Activated CD4-positive, alpha-beta T cell treated with anti-CD3 and anti-CD28 coated beads for 24 hours (primary cell): ENCODE results near the gene ZNF511.
A peak's percentile ranks its signal among the peaks of the same experiment; 100 is the strongest.

Experiments used
- DNase-seq, 2 donors: peaks; one replicate each; pipeline ENCODE4 v3.0.0-alpha.2; 2020; ENCODE audit warnings: low read depth in 2 of 2

ZNF511 gene

GRCh38 chr10:133274751-133275683, 33.7 kb upstream of the ZNF511 start:
- DNase-seq, result peak; percentile 75 to 80

GRCh38 chr10:133275684-133276092, 33.0 kb upstream of the ZNF511 start:
- DNase-seq, result peak in 1 of 2 donors; percentile 41

DNA sequence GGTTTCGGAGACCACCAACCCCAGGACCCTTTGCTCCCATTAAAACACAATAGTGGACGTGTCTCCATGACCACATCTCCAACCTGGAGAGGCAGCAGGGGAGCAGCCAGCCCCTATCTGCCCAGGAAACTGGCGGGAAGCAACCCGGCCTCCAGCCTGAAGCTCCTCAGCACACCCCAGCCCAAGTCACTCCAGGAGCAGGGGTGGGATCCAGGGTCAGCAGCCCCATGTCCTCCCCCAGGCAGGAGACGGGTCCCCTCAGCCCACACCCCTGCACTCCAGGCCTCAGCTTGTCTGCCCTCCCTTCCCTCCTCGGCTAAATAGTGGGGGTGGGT, 32.6 kb upstream of the ZNF511 start:
- DNase-seq, result no peak

GRCh38 chr10:133276435-133277201, 32.1 kb upstream of the ZNF511 start, which contains the start of gene ADAM8:
TSS of gene ADAM8 (minus strand) at chr10:133276868. CDS start at chr10:133276817, 51 bp downstream.
- peak; percentile 47 to 67 for DNase-seq

- no peak for DNase-seq
These were observed 31.3 kb upstream of the ZNF511 start for GRCh38 chr10:133277277-133277992.

GRCh38 chr10:133277993-133278576, 30.6 kb upstream of the ZNF511 start:
- DNase-seq, result no peak

DNA sequence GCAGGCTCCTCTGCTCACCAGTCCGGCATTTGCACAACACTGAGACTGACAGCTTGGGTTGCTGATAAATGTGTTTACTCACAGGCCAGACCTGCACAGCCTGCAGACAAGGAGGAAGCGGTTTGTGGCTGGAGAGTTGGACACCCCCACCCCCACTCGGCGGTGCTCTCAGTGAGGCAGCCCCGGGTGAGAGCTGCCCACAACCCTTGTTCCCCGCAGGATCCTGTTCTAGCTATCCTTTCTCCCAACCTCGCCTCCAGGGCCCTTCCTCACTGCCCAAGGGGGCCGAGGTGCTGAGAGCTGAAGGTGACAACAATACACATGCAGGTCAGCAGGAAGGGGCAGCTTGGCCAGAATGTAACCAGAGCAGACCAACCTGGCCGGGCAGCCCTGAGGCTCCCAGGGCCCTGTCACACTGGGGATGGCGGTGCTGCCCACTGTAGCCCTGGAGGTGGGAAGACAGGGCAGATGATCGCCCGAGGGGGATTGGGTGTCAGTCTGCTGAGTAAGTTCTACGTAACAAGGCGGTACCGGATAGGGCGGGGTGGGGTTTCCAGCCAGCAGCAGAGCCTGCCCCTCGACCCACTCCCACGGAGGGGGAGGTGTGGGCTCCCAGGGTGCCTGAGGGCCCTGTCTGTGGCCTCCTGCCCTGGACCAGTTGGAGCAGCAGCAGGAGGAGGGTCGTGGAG, 30.0 kb upstream of the ZNF511 start:
- DNase-seq, result peak in 1 of 2 donors; percentile 38

GRCh38 chr10:133279326-133280226, 29.1 kb upstream of the ZNF511 start:
- no peak for DNase-seq

- no peak for DNase-seq
These were observed 28.2 kb upstream of the ZNF511 start for GRCh38 chr10:133280391-133281059.

DNA sequence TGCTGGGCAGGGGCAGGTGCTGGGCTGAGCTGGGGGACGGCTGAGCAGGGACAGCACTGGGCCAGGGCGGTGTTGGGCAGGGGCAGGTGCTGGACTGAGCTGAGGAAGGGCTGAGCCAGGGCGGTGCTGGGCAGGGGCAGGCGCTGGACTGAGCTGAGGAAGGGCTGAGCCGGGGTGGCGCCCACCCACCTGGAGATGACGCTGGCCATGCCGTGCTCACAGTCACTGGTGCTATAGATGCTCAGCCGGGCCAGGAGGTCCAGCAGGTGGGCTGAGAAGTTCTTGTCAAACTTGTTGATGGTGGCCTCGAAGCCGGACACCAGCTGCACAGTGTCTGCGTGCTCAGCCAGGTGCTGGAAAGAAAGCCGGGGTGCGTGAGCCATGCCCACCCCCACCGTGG, 27.6 kb upstream of the ZNF511 start:
- no peak for DNase-seq

GRCh38 chr10:133281628-133282372, 26.9 kb upstream of the ZNF511 start:
- DNase-seq, result no peak

DNA sequence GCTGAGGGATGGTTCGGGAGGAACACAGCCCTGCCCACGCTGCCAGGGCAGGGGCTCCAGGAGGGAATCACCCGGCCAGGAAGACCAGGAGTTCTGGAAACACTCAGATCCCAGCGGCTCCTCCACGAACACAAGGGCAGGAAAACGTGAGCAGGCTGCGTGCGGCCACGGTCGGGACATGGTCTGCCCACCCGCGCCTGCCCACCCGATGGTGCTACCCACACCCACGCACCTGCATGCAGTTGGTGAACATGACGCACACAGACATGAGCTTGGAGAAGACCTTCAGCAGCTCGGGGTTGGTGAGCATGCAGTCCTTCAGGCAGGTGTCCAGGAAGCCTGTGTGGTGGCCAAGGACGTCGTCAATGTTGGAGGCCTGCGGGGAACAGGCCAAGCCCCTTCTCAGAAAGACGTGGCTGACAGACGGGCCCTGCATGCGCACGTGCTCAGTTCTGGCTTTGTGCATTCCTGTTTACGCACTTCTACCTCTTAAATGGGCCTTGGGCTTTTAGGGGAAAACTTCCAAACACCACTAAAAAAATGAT, 25.8 kb upstream of the ZNF511 start:
- DNase-seq, result no peak

GRCh38 chr10:133283931-133284330, 24.8 kb upstream of the ZNF511 start:
- no peak for DNase-seq

DNA sequence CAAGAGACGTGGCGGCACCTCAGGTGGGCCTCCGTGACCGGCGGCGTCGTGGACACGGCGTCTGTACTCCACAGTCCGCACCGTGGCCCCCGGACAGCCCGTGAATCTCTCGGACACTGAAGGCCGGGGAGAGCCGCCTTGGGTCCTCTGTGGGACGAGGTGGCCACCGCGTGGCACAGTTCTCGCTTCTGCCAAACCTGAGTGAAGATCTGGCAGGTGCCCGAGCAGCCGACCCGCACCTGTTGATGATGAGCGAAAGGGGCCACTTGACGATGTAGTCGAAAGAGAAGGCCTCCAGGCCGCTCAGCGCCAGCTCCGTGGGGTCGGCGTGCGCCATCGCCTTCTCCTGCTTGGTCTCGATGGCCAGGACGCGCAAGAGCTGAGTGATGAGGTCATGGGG, 23.5 kb upstream of the ZNF511 start:
- no peak for DNase-seq

DNA sequence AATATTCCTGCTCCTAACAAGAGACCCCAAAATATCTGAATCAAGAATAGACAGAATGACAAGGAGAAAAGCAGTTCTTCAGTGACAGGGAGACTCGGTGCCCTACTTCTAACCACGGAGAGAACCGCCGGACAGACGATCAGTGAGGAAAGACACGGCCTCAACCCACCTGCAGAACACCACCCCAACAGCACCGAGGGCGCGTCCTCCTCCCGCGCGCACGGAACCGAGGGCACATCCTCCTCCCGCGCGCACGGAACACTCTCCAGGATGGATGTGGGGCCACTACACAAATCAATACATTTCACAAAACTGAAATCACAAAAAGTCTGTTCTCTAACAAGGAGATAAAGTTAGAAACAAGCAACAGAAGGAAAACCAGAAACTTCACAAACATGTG, 22.3 kb upstream of the ZNF511 start:
- no peak for DNase-seq

GRCh38 chr10:133287832-133288500, 20.7 kb upstream of the ZNF511 start:
- DNase-seq, result no peak

GRCh38 chr10:133289761-133290160, 19.0 kb upstream of the ZNF511 start:
- DNase-seq, result no peak
